Measurements from ENCODE around the gene SLC7A1. TPM values are rescaled to one million over a fixed set of nuclear protein-coding genes. Genes with fewer than 3 reads are reported as not detected.
A peak's percentile ranks its signal among the peaks of the same experiment; 100 is the strongest.
"Not testable (repeated sequence)": the region's sequence is repeated elsewhere in the genome, so short reads cannot be mapped to it uniquely, and the experiment has no call there.

Gene SLC7A1
- polyA plus RNA-seq (2013, experiment 1 of 2): 13.7 TPM
- 13.8 TPM for polyA plus RNA-seq (2013, experiment 2 of 2)

- peaks cover 0 to 14% (median 2%) of the 10 kb centered on the region in 3 experiments for H3K27me3 ChIP-seq (ENCODE audit: control insufficient read depth in 3 of 3, insufficient read depth in 3 of 3, low read depth in 1 of 3, low read length in 3 of 3)
- H3K4ac ChIP-seq (ENCODE audit: low read length): peak within 1 kb of the TSS; percentile 85
- H2AFZ ChIP-seq (ENCODE audit: low read length): peak within 1 kb of the TSS; percentile 97
- H4K91ac ChIP-seq (ENCODE audit: low read depth, low read length, poor library complexity): no peak within 1 kb of the TSS
- peak within 1 kb of the TSS; percentile 54 for H2BK5ac ChIP-seq (ENCODE audit: low read length)
- peaks cover 6% of the 10 kb centered on the region for H3K79me1 ChIP-seq (ENCODE audit: low read depth, low read length)
- no peak within 1 kb of the TSS for H2BK12ac ChIP-seq (ENCODE audit: low read length)
- peak within 1 kb of the TSS; percentile 93 for H3K9ac ChIP-seq (ENCODE audit: low read depth, low read length, poor library complexity)
- H3K4me3 ChIP-seq (ENCODE audit: low read length in 2 of 2): peak within 1 kb of the TSS; percentile 84 to 95
- H4K8ac ChIP-seq (ENCODE audit: low read depth, low read length): no peak within 1 kb of the TSS
- peak within 1 kb of the TSS; percentile 38 for H3K23ac ChIP-seq (ENCODE audit: low read depth, low read length, poor library complexity)
- H3K4me1 ChIP-seq (ENCODE audit: control insufficient read depth in 2 of 2, insufficient read depth in 1 of 2, low read depth in 1 of 2, low read length in 2 of 2): peaks cover 2 to 3% of the 10 kb centered on the region in 2 donors
- peak; percentile 81 for DNase-seq (ENCODE audit: low spot score)
- peak within 1 kb of the TSS; percentile 27 for H2BK15ac ChIP-seq (ENCODE audit: low read length)
- peaks cover 0 to 3% of the 10 kb centered on the region in 2 donors for H3K36me3 ChIP-seq (replicated peaks in 1 of 2; ENCODE audit: control insufficient read depth in 2 of 2, insufficient read depth in 2 of 2, low read length in 2 of 2)
- WGBS, 2 donors (ENCODE audit: extremely low coverage in 2 of 2, insufficient read length in 2 of 2, insufficient replicate concordance in 1 of 2): no CpG with 5 or more reads among the region's 98 CpGs
- H3K4me2 ChIP-seq (ENCODE audit: insufficient read depth, low read length, poor library complexity, severe bottlenecking): peak within 1 kb of the TSS; percentile 94
- peak within 1 kb of the TSS; percentile 76 for H3K14ac ChIP-seq (ENCODE audit: low read length)
- no peak within 1 kb of the TSS for H2AK5ac ChIP-seq (ENCODE audit: low read depth, low read length)
- no peak within 1 kb of the TSS for H2BK120ac ChIP-seq (ENCODE audit: low read depth, low read length)
- H3K9me3 ChIP-seq (replicated peaks in 1 of 2; ENCODE audit: control insufficient read depth in 2 of 2, insufficient read depth in 1 of 2, low read depth in 1 of 2, low read length in 2 of 2): no peaks in the 10 kb centered on the region
- no peak within 1 kb of the TSS for H3K27ac ChIP-seq (replicated peaks; ENCODE audit: low read length)
- H3K18ac ChIP-seq (ENCODE audit: low read length): peak within 1 kb of the TSS; percentile 93
Observed at GRCh38 chr13:29595380-29596063, at the start of gene SLC7A1. SLC7A1 (minus strand) TSS chr13:29595688; CDS start chr13:29536188, 59,500 bp downstream.

GRCh38 chr13:29640665-29641064 is 45.2 kb upstream of the SLC7A1 start:
- Histone ChIP-seq H2AK5ac (ENCODE audit: low read depth, low read length) (no peak overlapping the region), H3K79me1 (ENCODE audit: low read depth, low read length) (no peaks in the 10 kb centered on the region), H2BK15ac (ENCODE audit: low read length) (no peak overlapping the region), H3K4me2 (ENCODE audit: insufficient read depth, low read length, poor library complexity, severe bottlenecking) (no peak overlapping the region), H3K4ac (ENCODE audit: low read length) (no peak overlapping the region), H2BK120ac (ENCODE audit: low read depth, low read length) (no peak overlapping the region), H3K4me3 (ENCODE audit: low read length in 2 of 2) (no peak overlapping the region), H2BK12ac (ENCODE audit: low read length) (no peak overlapping the region), H3K14ac (ENCODE audit: low read length) (no peak overlapping the region), H4K8ac (ENCODE audit: low read depth, low read length) (no peak overlapping the region), H4K91ac (ENCODE audit: low read depth, low read length, poor library complexity) (no peak overlapping the region), H3K27me3 (ENCODE audit: control insufficient read depth in 3 of 3, insufficient read depth in 3 of 3, low read depth in 1 of 3, low read length in 3 of 3) (no peaks in the 10 kb centered on the region), H3K18ac (ENCODE audit: low read length) (no peak overlapping the region), H3K23ac (ENCODE audit: low read depth, low read length, poor library complexity) (no peak overlapping the region), H3K9me3 (replicated peaks in 1 of 2; ENCODE audit: control insufficient read depth in 2 of 2, insufficient read depth in 1 of 2, low read depth in 1 of 2, low read length in 2 of 2) (no peaks in the 10 kb centered on the region), H2BK5ac (ENCODE audit: low read length) (no peak overlapping the region), H3K36me3 (replicated peaks in 1 of 2; ENCODE audit: control insufficient read depth in 2 of 2, insufficient read depth in 2 of 2, low read length in 2 of 2) (no peaks in the 10 kb centered on the region), H2AFZ (ENCODE audit: low read length) (no peak overlapping the region), H3K9ac (ENCODE audit: low read depth, low read length, poor library complexity) (no peak overlapping the region), H3K27ac (replicated peaks; ENCODE audit: low read length) (no peak overlapping the region), H3K4me1 (ENCODE audit: control insufficient read depth in 2 of 2, insufficient read depth in 1 of 2, low read depth in 1 of 2, low read length in 2 of 2) (no peaks in the 10 kb centered on the region)
- DNase-seq (ENCODE audit: low spot score): no peak
- WGBS, 2 donors (ENCODE audit: extremely low coverage in 2 of 2, insufficient read length in 2 of 2, insufficient replicate concordance in 1 of 2): no CpG with 5 or more reads among the region's 4 CpGs

- not testable (repeated sequence) for H3K79me1 ChIP-seq (ENCODE audit: low read depth, low read length); H3K27me3 ChIP-seq (ENCODE audit: control insufficient read depth in 3 of 3, insufficient read depth in 3 of 3, low read depth in 1 of 3, low read length in 3 of 3); H3K36me3 ChIP-seq (replicated peaks in 1 of 2; ENCODE audit: control insufficient read depth in 2 of 2, insufficient read depth in 2 of 2, low read length in 2 of 2); H3K4me1 ChIP-seq (ENCODE audit: control insufficient read depth in 2 of 2, insufficient read depth in 1 of 2, low read depth in 1 of 2, low read length in 2 of 2); H2BK15ac ChIP-seq (ENCODE audit: low read length); H2AK5ac ChIP-seq (ENCODE audit: low read depth, low read length); H3K9me3 ChIP-seq (replicated peaks in 1 of 2; ENCODE audit: control insufficient read depth in 2 of 2, insufficient read depth in 1 of 2, low read depth in 1 of 2, low read length in 2 of 2); DNase-seq (ENCODE audit: low spot score); H3K9ac ChIP-seq (ENCODE audit: low read depth, low read length, poor library complexity); H2BK120ac ChIP-seq (ENCODE audit: low read depth, low read length); H2BK12ac ChIP-seq (ENCODE audit: low read length); H2AFZ ChIP-seq (ENCODE audit: low read length); H3K14ac ChIP-seq (ENCODE audit: low read length); H3K4ac ChIP-seq (ENCODE audit: low read length); H4K8ac ChIP-seq (ENCODE audit: low read depth, low read length); H3K27ac ChIP-seq (replicated peaks; ENCODE audit: low read length); H3K4me3 ChIP-seq (ENCODE audit: low read length in 2 of 2); H4K91ac ChIP-seq (ENCODE audit: low read depth, low read length, poor library complexity); H2BK5ac ChIP-seq (ENCODE audit: low read length); H3K23ac ChIP-seq (ENCODE audit: low read depth, low read length, poor library complexity); H3K4me2 ChIP-seq (ENCODE audit: insufficient read depth, low read length, poor library complexity, severe bottlenecking)
- WGBS, 2 donors (ENCODE audit: extremely low coverage in 2 of 2, insufficient read length in 2 of 2, insufficient replicate concordance in 1 of 2): no CpG with 5 or more reads among the region's 4 CpGs
- peak overlapping the region; percentile 31 for H3K18ac ChIP-seq (ENCODE audit: low read length)
Observed at GRCh38 chr13:29636831-29637230, 41.3 kb upstream of the SLC7A1 start.

- DNase-seq (ENCODE audit: low spot score): no peak
- Histone ChIP-seq H3K27ac (replicated peaks; ENCODE audit: low read length) (no peak overlapping the region), H2BK15ac (ENCODE audit: low read length) (no peak overlapping the region), H4K8ac (ENCODE audit: low read depth, low read length) (no peak overlapping the region), H3K18ac (ENCODE audit: low read length) (no peak overlapping the region), H2AFZ (ENCODE audit: low read length) (no peak overlapping the region), H3K14ac (ENCODE audit: low read length) (peak overlapping the region; percentile 56), H3K9me3 (replicated peaks in 1 of 2; ENCODE audit: control insufficient read depth in 2 of 2, insufficient read depth in 1 of 2, low read depth in 1 of 2, low read length in 2 of 2) (no peaks in the 10 kb centered on the region), H3K4me1 (ENCODE audit: control insufficient read depth in 2 of 2, insufficient read depth in 1 of 2, low read depth in 1 of 2, low read length in 2 of 2) (no peaks in the 10 kb centered on the region), H2AK5ac (ENCODE audit: low read depth, low read length) (no peak overlapping the region), H3K9ac (ENCODE audit: low read depth, low read length, poor library complexity) (no peak overlapping the region), H2BK12ac (ENCODE audit: low read length) (no peak overlapping the region), H3K4me2 (ENCODE audit: insufficient read depth, low read length, poor library complexity, severe bottlenecking) (no peak overlapping the region), H4K91ac (ENCODE audit: low read depth, low read length, poor library complexity) (no peak overlapping the region), H3K4ac (ENCODE audit: low read length) (no peak overlapping the region), H3K27me3 (ENCODE audit: control insufficient read depth in 3 of 3, insufficient read depth in 3 of 3, low read depth in 1 of 3, low read length in 3 of 3) (no peaks in the 10 kb centered on the region), H2BK5ac (ENCODE audit: low read length) (no peak overlapping the region), H3K36me3 (replicated peaks in 1 of 2; ENCODE audit: control insufficient read depth in 2 of 2, insufficient read depth in 2 of 2, low read length in 2 of 2) (no peaks in the 10 kb centered on the region), H3K79me1 (ENCODE audit: low read depth, low read length) (no peaks in the 10 kb centered on the region), H3K23ac (ENCODE audit: low read depth, low read length, poor library complexity) (no peak overlapping the region), H3K4me3 (ENCODE audit: low read length in 2 of 2) (no peak overlapping the region), H2BK120ac (ENCODE audit: low read depth, low read length) (no peak overlapping the region)
- no CpG with 5 or more reads among the region's 5 CpGs for WGBS, 2 donors (ENCODE audit: extremely low coverage in 2 of 2, insufficient read length in 2 of 2, insufficient replicate concordance in 1 of 2)
Observed at GRCh38 chr13:29624997-29625396, 29.5 kb upstream of the SLC7A1 start.
